HG02884 (cell line): ENCODE measurements around the gene PPL.
"Not testable (repeated sequence)": the region's sequence is repeated elsewhere in the genome, so short reads cannot be mapped to it uniquely, and the experiment has no call there.

Experiments
- ATAC-seq: cut with Tn5 transposase; IDR thresholded peaks from one replicate; pipeline ENCODE4 v1.9.1; 2021; ENCODE audit warnings: mild to moderate bottlenecking, moderate library complexity; ENCODE audit not compliant: unreplicated experiment

The PPL gene, protein sequence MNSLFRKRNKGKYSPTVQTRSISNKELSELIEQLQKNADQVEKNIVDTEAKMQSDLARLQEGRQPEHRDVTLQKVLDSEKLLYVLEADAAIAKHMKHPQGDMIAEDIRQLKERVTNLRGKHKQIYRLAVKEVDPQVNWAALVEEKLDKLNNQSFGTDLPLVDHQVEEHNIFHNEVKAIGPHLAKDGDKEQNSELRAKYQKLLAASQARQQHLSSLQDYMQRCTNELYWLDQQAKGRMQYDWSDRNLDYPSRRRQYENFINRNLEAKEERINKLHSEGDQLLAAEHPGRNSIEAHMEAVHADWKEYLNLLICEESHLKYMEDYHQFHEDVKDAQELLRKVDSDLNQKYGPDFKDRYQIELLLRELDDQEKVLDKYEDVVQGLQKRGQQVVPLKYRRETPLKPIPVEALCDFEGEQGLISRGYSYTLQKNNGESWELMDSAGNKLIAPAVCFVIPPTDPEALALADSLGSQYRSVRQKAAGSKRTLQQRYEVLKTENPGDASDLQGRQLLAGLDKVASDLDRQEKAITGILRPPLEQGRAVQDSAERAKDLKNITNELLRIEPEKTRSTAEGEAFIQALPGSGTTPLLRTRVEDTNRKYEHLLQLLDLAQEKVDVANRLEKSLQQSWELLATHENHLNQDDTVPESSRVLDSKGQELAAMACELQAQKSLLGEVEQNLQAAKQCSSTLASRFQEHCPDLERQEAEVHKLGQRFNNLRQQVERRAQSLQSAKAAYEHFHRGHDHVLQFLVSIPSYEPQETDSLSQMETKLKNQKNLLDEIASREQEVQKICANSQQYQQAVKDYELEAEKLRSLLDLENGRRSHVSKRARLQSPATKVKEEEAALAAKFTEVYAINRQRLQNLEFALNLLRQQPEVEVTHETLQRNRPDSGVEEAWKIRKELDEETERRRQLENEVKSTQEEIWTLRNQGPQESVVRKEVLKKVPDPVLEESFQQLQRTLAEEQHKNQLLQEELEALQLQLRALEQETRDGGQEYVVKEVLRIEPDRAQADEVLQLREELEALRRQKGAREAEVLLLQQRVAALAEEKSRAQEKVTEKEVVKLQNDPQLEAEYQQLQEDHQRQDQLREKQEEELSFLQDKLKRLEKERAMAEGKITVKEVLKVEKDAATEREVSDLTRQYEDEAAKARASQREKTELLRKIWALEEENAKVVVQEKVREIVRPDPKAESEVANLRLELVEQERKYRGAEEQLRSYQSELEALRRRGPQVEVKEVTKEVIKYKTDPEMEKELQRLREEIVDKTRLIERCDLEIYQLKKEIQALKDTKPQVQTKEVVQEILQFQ (N-terminal part only)

DNA sequence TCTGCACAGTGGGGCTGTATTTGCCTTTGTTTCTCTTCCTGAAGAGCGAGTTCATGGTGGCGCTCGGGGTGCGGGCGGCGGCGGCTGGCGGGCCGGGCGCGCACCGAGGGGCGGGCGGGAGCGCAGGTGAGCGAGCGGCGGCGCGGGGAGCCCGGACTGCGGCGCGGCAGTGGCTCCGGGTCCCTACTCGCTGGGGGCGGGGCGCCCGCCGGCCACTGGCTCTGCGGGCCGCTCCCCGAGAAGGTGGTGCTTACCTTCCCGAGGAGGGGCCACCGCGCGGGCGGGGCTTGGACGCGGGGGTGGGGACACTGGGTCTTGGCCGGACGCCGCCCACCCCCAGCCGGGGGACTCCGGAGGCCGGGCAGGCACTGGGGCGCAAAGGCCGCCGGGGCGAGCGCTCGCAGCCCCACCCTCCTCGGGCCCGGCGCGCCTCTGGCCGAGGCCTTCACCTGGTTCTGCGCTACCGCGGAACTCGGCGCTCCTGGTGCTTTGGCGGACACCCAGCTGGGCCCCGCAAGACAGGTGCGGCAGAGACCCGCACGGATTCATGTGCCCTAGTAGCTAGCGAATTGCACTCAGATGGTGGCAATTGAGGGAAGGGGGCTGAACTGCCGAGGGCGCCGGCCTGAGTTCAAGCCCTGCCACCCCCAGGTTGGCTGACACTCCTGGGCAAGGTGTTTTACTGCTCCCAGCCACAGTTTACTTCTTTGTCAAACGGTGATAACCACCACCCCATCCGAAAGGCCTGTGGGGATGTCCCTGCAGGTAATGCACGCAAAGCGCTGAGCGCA, at the start of gene PPL:
Gene PPL, minus strand, starts transcription at position 158 of the 791 bp plus-strand sequence. Its CDS starts 103 bp downstream, at position 55.
- no peak for ATAC-seq

DNA sequence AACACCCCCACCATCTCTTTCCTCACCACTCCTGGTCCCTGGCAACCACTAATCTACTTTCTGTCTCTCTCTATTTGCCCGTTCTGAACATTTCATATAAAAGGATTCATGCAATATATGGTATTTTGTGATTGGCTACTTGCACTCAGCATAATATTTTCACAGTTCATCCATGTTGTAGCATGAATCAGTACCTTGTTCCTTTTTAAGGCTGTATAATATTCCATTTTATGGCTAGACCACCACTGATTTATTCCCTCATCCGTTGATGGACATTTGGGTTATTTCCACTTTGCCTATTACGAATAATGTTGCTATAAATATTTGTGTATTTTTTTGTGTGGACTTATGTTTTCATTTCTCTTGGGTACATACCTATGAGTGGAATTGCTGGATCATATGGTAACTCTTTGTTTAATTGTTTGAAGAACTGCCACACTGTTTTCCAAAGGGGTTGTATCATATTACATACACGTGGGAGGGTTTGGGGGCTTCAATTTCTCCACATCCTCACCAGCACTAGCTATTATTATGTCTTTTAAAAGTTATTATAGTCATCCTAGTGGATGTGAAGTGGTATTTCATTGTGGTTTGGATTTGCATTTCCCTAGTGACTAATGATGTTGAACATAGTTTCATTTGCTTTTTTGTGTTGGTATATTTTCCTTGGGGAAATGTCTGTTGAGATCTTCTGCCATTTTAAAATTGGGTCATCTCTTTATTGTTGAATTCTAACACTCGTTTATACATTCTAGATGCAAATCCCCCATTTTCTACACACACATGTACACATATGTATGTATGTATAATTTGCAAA, 47.4 kb upstream of the PPL start:
- no peak for ATAC-seq

DNA sequence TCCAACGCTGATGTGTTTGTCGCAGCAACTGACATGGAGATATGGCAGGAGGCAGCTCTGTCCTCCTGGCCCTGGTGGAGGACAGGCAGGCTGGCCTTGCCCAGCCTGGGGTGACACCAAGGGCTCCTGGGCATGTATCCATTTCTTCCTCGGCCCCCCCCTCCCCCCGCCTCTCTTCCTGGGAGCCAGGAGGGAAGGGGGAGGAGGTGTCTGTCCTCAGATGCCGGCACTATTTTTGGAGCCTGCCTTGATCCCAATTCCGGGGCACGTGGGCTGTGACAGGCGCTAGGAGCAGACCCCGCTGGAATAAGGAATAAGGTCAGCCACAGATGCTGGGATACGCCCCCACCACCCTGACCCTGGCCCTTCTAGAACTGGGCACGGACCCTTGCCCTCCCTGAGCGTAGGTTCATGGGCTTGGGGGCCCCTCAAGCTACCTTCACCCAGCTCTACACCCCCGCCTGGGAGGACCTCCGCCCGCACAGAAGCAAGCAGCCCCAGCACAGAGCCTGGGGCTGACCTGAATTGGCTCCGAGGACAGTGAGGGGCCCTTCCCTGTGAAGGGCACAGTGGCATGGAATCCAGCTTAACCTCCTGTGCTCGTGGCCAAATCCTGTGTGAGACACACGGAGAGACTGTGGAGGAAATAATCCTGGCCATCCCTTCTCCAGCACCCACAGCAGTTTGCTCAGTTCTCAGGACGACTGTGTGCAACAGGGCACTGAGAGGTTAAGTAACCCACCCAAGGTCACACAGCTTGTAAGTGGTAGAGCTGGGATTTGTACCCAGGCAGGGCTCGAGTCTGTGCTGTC, 45.3 kb upstream of the PPL start:
- no peak for ATAC-seq

DNA sequence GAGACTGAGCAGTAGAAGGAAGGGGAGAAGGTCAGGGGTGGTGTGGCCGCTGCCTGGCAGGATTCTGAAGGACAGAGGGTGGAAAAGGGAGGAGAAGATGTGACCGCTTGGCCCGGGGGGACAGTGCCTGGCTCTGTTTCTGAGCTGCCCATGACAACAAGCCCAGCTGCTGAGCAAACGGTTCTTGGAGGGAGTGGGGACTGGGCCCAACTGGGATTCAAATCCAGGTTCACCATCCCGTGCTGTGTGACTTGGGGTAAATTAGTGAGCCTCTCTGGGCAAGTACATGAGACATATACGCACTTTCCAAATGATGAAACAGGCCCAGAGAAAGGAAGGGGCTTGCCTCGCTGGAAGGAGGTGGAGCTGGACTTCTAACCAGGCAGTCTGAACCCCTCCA, 44.5 kb upstream of the PPL start:
- ATAC-seq = no peak

DNA sequence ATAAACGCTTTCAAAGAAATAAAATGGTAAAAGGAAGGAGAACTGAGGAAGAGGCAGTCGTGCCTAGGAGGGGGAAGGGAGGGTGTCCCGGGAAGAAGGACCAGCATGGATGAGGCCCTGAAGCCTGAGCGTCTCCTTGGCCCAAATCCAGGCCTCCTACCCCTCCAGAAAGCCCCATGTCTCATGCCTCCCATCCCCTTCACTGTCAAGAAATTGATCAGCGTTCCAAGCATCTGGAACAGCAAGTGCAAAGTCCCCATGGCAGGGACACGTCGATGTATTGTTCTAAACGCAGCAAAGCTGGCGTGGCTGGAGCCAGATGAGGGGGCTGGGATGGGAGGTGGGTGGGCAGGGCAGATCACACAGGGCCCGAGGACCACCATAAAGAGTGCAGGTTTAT, 43.7 kb upstream of the PPL start:
- ATAC-seq = no peak

DNA sequence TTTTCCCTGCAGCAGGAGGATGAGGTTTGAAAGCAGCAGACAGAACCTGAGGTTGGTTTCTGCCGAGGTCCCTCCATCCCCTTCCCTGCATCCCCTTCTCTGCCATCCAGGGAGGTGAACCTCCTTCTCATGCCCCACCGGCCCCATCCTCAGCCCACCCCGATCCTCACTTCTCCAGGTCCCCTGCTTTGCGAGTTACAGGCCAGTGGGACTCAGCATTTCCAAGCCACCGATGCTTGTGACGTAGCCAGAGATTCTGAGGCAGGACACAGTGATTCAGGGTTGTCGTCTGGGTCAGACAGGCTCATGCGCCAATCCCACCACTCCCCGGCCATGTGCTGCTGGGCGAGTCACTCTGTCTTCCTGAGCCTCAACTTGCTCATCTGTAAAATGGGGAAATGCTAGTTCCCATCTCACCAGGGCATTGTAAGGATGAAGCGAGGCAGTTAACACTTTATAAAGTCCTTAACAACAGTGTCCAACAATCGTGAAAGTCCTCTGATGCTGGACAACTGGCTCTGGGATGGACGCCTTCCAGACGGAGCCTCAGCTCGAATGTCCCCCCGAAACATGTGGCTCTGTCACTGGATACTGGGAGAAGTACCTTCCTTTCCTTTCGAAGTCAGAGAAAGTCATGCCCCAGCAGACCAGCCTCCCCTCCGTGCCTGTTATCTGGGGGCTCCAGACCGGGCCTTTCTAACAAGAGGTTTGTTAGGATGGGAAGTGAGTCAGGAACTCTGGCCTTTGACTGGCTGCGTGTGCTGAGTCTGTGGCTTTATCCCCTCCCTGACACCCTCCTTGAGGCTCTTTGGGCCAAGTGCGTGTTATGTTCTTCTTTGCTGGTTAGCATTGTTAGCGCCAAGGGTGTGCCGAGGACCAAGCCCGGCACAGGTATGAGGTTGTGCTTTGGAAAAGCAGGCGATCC, 43.0 kb upstream of the PPL start:
- no peak for ATAC-seq

DNA sequence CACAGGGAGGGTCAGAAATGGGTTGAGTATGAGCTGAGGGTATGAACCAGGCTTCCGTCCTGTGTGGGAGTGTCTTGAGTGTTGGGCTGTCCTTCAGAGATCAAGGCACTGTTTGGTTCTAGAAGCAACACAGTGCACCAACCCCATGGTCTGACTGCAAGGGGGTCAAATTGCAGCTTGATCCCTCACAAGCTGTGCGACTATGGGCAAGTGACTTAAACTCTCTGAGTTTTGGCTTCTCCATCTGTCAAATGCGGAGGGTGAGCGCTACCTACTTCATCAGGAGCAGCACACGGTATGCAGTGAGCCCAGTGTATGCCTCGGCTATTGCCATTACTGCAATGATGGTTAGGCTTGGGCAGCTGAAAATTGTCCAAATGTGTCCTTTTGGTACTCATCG, 42.2 kb upstream of the PPL start:
- ATAC-seq = no peak

DNA sequence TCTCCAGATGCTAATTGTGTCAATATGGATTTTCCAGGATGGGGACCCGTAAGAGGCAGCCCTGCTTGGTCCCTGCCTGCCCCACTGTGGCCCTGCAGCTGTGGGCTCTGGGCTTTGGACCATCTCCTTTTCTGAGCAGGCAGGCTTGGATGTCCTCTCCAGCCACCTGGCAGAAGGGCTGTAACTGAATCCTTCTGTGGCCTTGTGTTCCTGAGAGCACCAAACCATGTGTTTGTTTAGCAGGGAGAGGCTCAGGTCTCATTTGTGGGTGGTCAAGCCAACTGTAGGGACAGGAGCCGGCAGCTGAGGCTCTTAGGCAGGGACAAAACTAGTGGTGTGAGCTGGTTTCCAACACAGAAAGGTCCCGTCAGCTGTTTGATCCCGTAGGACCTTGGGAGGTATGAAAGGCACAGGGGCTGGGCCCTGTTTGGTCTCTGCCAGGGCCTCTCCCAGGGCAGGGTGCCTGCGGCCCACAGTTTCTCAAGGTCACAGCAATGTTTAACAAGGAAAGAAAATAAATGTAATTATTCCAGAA, 39.7 kb upstream of the PPL start:
- ATAC-seq = no peak

DNA sequence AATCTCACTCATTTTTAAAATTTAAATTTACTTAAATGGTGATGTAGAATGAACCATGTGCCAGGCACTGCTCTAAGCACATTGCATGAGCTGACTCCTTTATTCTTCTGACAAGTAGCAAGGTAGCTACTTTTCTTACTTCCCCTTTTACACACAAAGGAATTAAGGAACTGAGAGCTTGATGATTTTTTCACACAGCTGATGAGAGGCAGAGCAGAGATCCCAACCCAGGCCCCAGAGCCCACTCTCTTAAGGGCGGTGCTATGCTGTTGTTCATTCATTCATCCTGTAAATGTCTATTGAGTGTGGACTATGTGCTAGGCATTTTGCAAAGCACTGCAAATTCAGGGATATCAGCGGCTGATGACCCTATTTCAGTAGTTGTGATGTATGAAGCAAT, 39.1 kb upstream of the PPL start:
- peak; percentile 96 for ATAC-seq

DNA sequence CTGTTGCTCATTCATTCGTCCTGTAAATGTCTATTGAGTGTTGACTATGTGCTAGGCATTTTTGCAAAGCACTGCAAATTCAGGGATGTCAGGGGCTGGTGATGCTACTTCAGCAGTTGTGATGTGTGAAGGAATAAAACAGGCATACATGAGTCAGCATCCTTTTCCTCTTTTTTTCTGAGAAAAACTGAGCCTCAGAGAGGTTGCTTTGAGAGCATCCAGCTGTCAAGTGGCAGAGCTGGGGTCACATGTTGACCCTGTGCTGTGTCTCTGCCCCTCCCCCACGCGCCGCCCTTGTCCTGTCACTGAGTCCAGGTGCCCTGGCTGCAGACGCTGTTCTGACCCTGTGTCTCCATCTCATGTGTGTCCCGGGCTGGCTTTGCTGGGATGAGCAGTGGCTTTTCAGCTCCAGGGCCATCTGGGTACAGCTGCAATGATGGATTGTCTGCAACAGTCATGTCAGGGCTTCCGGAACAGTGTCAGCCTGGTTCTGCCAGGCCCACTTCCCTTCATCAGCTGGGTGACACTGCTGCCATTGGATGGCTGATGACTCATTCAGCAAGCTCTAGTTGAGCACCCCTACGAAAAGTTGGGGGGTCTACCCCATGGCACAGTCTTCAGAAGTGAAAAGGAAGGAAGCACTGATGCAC, 36.1 kb upstream of the PPL start:
- no peak for ATAC-seq

DNA sequence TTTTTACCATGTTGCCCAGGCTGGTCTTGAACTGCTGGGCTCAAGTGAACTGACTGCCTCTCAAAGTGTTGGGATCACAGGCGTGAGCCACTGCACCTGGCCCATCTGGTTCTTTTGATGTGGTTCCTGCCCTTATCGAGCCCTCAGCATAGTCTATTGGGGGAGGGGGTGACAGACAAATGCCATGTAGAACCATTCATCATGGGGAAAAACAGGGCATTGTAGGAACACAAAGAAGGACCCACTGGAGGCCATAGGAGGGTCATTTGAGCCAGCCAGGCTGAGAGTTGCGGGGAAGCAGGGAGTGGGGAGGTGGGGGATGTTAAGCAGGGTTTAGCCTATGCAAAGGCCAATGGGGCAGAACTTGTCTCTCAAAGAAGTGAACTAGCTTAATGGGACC, 33.1 kb upstream of the PPL start:
- ATAC-seq = no peak

DNA sequence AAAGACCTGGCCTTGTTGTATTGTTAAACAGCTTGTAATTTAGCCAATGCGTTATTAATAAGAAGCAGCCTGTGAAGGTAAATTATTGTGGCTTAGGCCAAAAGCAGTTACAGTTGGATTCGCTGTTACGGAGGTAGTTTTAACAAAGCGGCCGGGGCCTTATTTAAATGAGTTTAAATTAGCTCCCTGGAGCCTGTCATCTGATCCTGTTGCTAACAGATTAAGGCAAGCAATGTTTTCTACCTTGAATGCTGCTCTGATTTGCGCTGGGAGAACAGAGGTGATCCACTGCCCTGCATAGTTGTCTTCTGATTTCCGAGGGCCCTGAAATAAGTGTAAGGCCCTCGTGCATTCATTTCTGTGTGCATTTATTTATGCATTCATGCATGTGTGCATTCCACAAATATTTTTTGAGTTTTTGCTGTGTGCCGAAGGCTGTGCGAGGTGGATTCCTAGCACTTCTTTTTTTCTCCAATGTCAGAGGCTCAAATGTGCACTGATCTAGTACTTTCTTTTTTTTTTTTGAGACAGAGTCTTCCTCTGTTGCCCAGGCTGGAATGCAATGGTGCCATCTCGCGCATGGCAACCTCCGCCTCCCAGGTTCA, 32.0 kb upstream of the PPL start:
- no peak for ATAC-seq

DNA sequence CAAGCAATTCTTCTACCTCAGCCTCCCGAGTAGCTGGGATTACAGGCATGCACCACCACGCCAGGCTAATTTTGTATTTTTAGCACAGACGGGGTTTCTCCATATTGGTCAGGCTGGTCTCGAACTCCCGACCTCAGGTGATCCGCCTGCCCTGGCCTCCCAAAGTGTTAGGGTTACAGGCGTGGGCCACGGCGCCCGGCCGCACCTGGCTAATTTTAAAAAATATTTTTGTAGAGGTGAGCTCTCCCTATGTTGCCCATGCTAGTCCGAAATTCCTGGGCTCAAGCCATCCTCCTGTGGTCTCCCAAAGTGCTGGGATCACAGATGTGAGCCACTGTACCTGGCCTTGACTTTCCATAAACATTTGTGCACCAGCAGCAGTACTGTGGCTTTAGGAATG, 31.3 kb upstream of the PPL start:
- ATAC-seq = not testable (repeated sequence)

DNA sequence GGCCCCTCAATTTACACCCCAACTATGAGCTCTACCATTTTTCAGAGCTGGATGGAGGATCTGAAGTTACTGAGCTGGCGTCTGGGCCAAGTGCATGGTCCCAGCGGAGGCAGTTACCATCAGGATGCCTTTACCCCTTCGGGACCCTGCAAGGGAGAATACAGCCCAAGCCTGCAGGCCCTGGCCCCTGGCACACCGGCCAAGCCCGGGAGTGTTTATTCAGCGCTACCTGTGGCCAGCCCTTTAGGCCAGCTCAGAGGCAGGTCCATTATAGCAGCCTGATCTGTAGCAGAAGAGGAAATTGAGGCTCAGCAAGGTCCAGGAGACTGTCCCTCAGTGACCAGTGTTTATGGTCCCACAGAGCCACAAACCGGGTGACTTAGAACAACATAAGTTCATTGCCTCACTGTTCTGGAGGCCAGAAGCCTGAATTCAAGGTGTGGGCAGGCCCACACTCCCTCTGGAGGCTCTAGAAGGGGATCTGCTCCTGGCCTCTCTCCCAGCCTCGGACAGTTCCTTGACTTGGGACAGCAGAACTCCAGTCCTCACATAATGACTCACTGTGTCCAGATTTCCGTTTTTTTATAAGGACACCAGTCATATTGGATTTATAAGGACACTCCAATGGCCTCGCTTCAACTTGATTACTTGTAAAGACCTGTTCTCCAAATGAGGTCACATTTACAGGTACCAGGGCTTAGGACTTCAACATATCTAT, 29.9 kb upstream of the PPL start:
- no peak for ATAC-seq

DNA sequence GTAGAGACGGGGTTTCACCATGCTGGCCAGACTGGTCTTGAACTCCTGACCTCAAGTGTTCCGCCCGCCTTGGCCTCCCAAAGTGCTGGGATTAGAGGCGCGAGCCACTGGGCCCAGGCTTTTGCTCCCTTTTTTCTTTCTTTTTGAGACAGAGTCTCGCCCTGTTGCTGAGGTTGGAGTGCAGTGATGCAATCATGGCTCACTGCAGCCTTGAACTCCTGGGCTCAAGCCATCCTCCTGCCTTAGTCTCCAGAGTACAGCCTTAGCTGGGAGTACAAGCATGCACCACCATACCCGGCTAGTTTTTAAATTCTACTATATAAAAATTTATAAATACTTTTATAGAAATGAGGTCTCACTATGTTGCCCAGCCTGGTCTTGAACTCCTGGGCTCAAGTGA, 26.6 kb upstream of the PPL start:
- ATAC-seq = not testable (repeated sequence)

DNA sequence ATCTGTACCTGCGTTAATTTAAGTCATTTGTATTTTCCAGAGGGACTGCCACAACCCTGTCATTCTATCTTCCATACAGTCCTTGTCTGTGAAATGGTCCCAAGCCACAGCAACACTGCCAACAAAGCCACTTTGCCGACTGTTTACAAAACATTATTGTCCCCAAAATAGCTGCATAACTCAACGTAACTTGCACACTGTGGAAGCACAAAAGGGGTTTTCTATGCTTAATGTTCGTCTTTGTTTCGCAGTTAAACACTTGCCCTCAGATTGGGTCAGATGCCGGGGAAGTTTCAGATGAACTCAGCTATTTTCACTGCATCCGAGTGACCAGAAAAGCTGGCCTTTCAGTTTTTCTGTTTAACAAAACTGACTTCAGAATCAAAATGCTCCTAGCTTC, 25.8 kb upstream of the PPL start:
- no peak for ATAC-seq
